OCI-LY3 (cell line): ENCODE results near the gene GDNF.
"Not testable (repeated sequence)": the region's sequence is repeated elsewhere in the genome, so short reads cannot be mapped to it uniquely, and the experiment has no call there.

Experiments
- H2AFZ ChIP-seq: fragments of 200-600, 300-600 bp; shearing (Covaris generic); 2 replicates; pipeline ENCODE4 v1.6.0; 2014; ENCODE audit warnings: antibody characterized with exemption, low read depth, low read length
- H3K27ac ChIP-seq: fragments of 200-600, 300-600 bp; sonication (generic); 2 replicates; pipeline ENCODE4 v1.5.1; 2014; ENCODE audit warnings: mild to moderate bottlenecking, low read length, moderate library complexity, mixed read lengths
- H3K27me3 ChIP-seq: fragments of 200-600, 300-600 bp; sonication (generic); 2 replicates; pipeline ENCODE4 v1.6.1; 2014; ENCODE audit warnings: low read depth, low read length, mixed read lengths
- H3K36me3 ChIP-seq: fragments of 200-600, 300-600 bp; sonication (generic); replicated peaks from 2 replicates; pipeline ENCODE3; 2014; ENCODE audit warnings: low read depth, low read length, mixed read lengths
- H3K4me1 ChIP-seq: fragments of 300-600, 200-600 bp; sonication (generic); 2 replicates; pipeline ENCODE4 v1.6.1; 2014; ENCODE audit warnings: low read length, mixed read lengths
- H3K4me2 ChIP-seq: fragments of 200-600, 300-600 bp; sonication (generic); 2 replicates; pipeline ENCODE4 v1.6.1; 2014; ENCODE audit warnings: low read length, mixed read lengths
- H3K4me3 ChIP-seq: fragments of 300-600, 200-600 bp; sonication (generic); 2 replicates; pipeline ENCODE4 v1.5.1; 2014; ENCODE audit warnings: antibody characterized with exemption, mild to moderate bottlenecking, low read length, moderate library complexity
- H3K79me2 ChIP-seq: fragments of 300-600, 200-600 bp; shearing (Covaris generic); 2 replicates; pipeline ENCODE4 v1.6.1; 2014; ENCODE audit warnings: mild to moderate bottlenecking, low read length, mixed read lengths
- H3K9ac ChIP-seq: fragments of 300-600, 200-600 bp; shearing (Covaris generic); 2 replicates; pipeline ENCODE4 v1.6.0; 2014; ENCODE audit warnings: mild to moderate bottlenecking, low read length, moderate library complexity
- H3K9me3 ChIP-seq: fragments of 200-600, 300-600 bp; shearing (Covaris generic); 2 replicates; pipeline ENCODE4 v1.6.1; 2014; ENCODE audit warnings: low read length, mixed read lengths; ENCODE audit not compliant: insufficient read depth
- H4K20me1 ChIP-seq: fragments of 200-600, 300-600 bp; sonication (generic); 2 replicates; pipeline ENCODE4 v1.6.1; 2016; ENCODE audit warnings: low read length, mixed read lengths; ENCODE audit not compliant: insufficient read depth
- EZH2phosphoT487 ChIP-seq: fragments of 200-600 bp; shearing (Covaris generic); IDR thresholded peaks from 2 replicates; pipeline ENCODE4 v1.6.1; 2018; ENCODE audit warnings: antibody characterized with exemption, mixed run types, low read depth
- TF ChIP-seq, protein P1 (sequence below): fragments of 200-600, 300-600 bp; sonication (generic); IDR thresholded peaks from 2 replicates; pipeline ENCODE4 v1.5.1; 2014; ENCODE audit warnings: antibody characterized with exemption, low read length, low read depth

GDNF gene

DNA sequence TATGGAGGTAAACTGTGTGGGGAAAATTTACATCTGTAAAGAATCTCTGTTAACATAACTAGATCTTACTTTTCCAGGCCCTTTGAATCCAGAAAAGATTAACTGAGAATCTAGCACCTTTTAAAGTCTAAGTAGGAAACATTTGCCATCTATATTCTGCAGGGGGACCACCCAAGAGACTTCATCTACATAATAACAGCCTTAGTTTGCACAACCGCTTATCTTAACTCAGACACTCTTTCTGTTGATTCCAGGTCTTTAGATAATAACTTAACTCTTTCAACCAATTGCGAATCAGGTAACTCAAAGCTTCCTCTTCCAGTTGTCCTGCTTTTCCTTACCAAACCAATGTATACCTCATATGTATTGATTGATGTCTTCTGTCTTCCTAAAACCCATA is 53.4 kb downstream of the GDNF start:
- H3K4me3 ChIP-seq = no peak overlapping the region
- TF ChIP-seq EZH2phosphoT487 = no peak
- TF ChIP-seq, protein P1, sequence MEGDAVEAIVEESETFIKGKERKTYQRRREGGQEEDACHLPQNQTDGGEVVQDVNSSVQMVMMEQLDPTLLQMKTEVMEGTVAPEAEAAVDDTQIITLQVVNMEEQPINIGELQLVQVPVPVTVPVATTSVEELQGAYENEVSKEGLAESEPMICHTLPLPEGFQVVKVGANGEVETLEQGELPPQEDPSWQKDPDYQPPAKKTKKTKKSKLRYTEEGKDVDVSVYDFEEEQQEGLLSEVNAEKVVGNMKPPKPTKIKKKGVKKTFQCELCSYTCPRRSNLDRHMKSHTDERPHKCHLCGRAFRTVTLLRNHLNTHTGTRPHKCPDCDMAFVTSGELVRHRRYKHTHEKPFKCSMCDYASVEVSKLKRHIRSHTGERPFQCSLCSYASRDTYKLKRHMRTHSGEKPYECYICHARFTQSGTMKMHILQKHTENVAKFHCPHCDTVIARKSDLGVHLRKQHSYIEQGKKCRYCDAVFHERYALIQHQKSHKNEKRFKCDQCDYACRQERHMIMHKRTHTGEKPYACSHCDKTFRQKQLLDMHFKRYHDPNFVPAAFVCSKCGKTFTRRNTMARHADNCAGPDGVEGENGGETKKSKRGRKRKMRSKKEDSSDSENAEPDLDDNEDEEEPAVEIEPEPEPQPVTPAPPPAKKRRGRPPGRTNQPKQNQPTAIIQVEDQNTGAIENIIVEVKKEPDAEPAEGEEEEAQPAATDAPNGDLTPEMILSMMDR = no peak
- H2AFZ ChIP-seq = no peak overlapping the region
- no peaks in the 10 kb centered on the region for H4K20me1 ChIP-seq
- no peaks in the 10 kb centered on the region for H3K36me3 ChIP-seq
- no peaks in the 10 kb centered on the region for H3K4me1 ChIP-seq
- H3K9me3 ChIP-seq = no peaks in the 10 kb centered on the region
- no peaks in the 10 kb centered on the region for H3K79me2 ChIP-seq
- no peak overlapping the region for H3K4me2 ChIP-seq
- no peak overlapping the region for H3K27ac ChIP-seq
- H3K27me3 ChIP-seq = no peaks in the 10 kb centered on the region
- H3K9ac ChIP-seq = no peak overlapping the region

DNA sequence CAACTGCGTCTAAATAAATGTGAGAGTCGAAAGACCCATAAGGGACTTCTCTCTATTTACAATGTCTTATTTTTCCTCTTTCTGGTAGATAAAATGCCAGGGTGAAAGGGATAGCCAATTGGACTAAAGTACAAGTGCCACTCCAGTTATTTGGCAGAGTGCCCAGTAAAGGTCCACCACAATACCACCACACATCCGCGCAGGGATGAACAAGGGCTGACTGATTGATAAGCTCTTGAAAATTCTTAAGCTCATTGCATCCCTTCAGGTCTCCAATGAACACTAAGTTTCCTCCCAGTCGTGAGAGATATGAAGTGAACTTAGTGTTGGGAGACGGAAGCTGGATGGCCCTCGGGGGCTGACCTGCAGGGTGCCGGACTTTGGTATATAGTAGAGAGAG is 58.4 kb downstream of the GDNF start:
- not testable (repeated sequence) for H3K9me3 ChIP-seq, H3K4me3 ChIP-seq, H3K9ac ChIP-seq, H3K36me3 ChIP-seq, H3K79me2 ChIP-seq, H2AFZ ChIP-seq, H4K20me1 ChIP-seq, H3K27ac ChIP-seq, H3K4me2 ChIP-seq, H3K4me1 ChIP-seq, H3K27me3 ChIP-seq

DNA sequence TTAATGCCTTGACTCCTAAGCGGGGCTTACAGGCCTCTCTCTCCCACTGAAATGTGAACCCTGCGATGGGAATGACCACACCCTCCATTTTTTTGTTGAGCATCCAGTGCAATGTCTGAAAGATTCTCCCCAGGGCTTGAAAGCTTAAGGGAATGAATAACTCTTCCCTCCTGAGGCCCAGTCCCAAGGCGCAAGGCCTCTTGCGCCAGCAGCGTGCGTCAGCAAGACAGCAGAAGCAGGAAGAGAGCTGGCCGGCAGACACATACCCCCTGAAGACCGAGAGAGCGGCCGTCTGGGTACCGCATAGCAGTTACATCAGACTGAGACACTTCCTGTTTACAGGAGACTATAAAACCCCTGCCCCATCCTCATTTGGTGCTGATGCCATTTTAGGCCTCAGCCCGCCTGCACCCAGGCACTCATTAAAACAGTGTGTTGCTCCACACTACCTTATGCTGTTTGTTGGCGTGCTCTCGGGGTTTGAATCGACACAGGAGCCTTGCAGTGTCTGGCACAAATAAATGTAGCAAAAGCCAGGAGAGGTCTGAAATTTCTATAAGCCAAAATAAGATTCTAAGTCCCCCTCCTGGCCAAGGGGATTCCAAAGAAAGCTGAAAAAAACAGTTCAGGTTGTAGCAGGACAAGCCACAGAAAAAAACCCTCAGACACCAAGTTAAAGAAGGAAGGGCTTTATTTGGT is 62.3 kb downstream of the GDNF start:
- Histone ChIP-seq H3K79me2 (no peaks in the 10 kb centered on the region), H3K4me1 (0 out of 2 replicates have a peak, but pooled peaks cover under 1% of the 10 kb centered on the region), H3K9me3 (no peaks in the 10 kb centered on the region), H3K27me3 (no peaks in the 10 kb centered on the region), H3K4me2 (no peak overlapping the region), H3K4me3 (no peak overlapping the region), H3K36me3 (no peaks in the 10 kb centered on the region), H2AFZ (no peak overlapping the region), H3K9ac (no peak overlapping the region), H3K27ac (no peak overlapping the region), H4K20me1 (no peaks in the 10 kb centered on the region)
- TF ChIP-seq, protein P1 = no peak
- TF ChIP-seq EZH2phosphoT487 = no peak

DNA sequence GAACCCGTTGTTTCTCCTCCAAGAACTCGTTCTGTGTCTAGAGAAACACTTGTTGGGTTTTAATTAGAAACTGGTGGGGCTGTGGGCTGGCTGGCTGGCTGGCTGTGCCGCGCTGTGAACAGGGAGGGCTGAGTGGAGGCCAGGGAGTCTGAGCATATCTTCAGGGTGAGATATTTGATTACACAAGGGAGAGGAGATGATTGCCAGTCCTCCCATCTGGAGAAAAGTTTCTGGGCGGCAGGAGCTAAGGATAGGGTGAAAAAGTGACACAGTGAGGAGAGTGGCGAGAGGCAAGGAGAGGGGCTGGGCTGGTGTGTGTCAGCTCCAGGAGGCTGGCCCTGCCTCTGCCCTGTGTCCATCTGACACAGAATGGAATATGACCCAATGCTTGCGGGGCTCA is 63.0 kb downstream of the GDNF start:
- no peak overlapping the region for H3K27ac ChIP-seq
- no peaks in the 10 kb centered on the region for H3K79me2 ChIP-seq
- H3K4me3 ChIP-seq = no peak overlapping the region
- TF ChIP-seq EZH2phosphoT487 = no peak
- TF ChIP-seq, protein P1 = no peak
- H3K9ac ChIP-seq = no peak overlapping the region
- no peaks in the 10 kb centered on the region for H3K36me3 ChIP-seq
- H2AFZ ChIP-seq = no peak overlapping the region
- no peaks in the 10 kb centered on the region for H4K20me1 ChIP-seq
- H3K9me3 ChIP-seq = no peaks in the 10 kb centered on the region
- no peaks in the 10 kb centered on the region for H3K27me3 ChIP-seq
- no peak overlapping the region for H3K4me2 ChIP-seq
- H3K4me1 ChIP-seq = 0 out of 2 replicates have a peak, but pooled peaks cover 3% of the 10 kb centered on the region
